ENCODE results near the gene TMIGD2. TPM values are rescaled to one million over a fixed set of nuclear protein-coding genes. Genes with fewer than 3 reads are reported as not detected.
A peak's percentile ranks its signal among the peaks of the same experiment; 100 is the strongest.
"Not testable (repeated sequence)": the region's sequence is repeated elsewhere in the genome, so short reads cannot be mapped to it uniquely, and the experiment has no call there.

Gene TMIGD2
- 21.3 TPM for polyA plus RNA-seq (2013)

- POLR2A ChIA-PET = no interaction called here
- CTCF ChIA-PET = interaction anchor here (1.0 to 1.7 kb wide), 2 partner anchors 20 to 36 kb away, joined by 4 read pairs; no protein-coding TSS in a partner anchor
- H3K27ac ChIP-seq (ENCODE audit: insufficient read depth in 1 of 2, low read depth in 1 of 2, low read length in 2 of 2, poor library complexity in 1 of 2, severe bottlenecking in 2 of 2) = peak within 1 kb of the TSS; percentile 40 to 74
- H3K4me1 ChIP-seq (ENCODE audit: control extremely low read depth in 1 of 4, control insufficient read depth in 4 of 4, insufficient read depth in 4 of 4, low read length in 3 of 4) = peaks cover 4 to 27% (median 23%) of the 10 kb centered on the region in 4 experiments
- 12% methylated on average over 6 of the region's 8 CpGs for WGBS (ENCODE audit: insufficient coverage)
- no peaks in the 10 kb centered on the region for H3K9me3 ChIP-seq (ENCODE audit: control extremely low read depth in 1 of 5, control insufficient read depth in 4 of 5, insufficient read depth in 2 of 5, low read depth in 1 of 5, low read length in 4 of 5)
- H3K36me3 ChIP-seq (ENCODE audit: control insufficient read depth in 4 of 4, insufficient read depth in 4 of 4, low read length in 3 of 4) = no peaks in the 10 kb centered on the region
- peak within 1 kb of the TSS in 6 of 7 experiments; percentile 19 to 73 (median 48) for H3K4me3 ChIP-seq (ENCODE audit: control insufficient read depth in 1 of 7, extremely low read depth in 1 of 7, insufficient read depth in 4 of 7, low read depth in 2 of 7, low read length in 6 of 7)
- peak in 2 of 3 donors; percentile 57 to 67 for DNase-seq
- H3K27me3 ChIP-seq (replicated peaks in 2 of 5; ENCODE audit: control insufficient read depth in 4 of 5, insufficient read depth in 5 of 5, low read length in 4 of 5) = no peaks in the 10 kb centered on the region
Measured at GRCh38 chr19:4302243-4302640, at the start of gene TMIGD2. TMIGD2 (minus strand) TSS chr19:4302389; CDS start chr19:4302385, 4 bp downstream.

GRCh38 chr19:4350726-4351125 lies 48.5 kb upstream of the TMIGD2 start:
- CTCF ChIA-PET = interaction anchor here (1.0 to 1.7 kb wide), 2 partner anchors 14 to 83 kb away, joined by 4 to 8 read pairs; no protein-coding TSS in a partner anchor
- peaks cover 0 to 33% (median 8%) of the 10 kb centered on the region in 4 experiments for H3K36me3 ChIP-seq (ENCODE audit: control insufficient read depth in 4 of 4, insufficient read depth in 4 of 4, low read length in 3 of 4)

GRCh38 chr19:4350111-4350510 lies 47.9 kb upstream of the TMIGD2 start:
- Histone ChIP-seq H3K36me3 (ENCODE audit: control insufficient read depth in 4 of 4, insufficient read depth in 4 of 4, low read length in 3 of 4) (peaks cover 0 to 35% (median 10%) of the 10 kb centered on the region in 4 experiments), H3K9me3 (ENCODE audit: control extremely low read depth in 1 of 5, control insufficient read depth in 4 of 5, insufficient read depth in 2 of 5, low read depth in 1 of 5, low read length in 4 of 5) (no peaks in the 10 kb centered on the region), H3K27ac (ENCODE audit: insufficient read depth in 1 of 2, low read depth in 1 of 2, low read length in 2 of 2, poor library complexity in 1 of 2, severe bottlenecking in 2 of 2) (no peak overlapping the region), H3K27me3 (replicated peaks in 2 of 5; ENCODE audit: control insufficient read depth in 4 of 5, insufficient read depth in 5 of 5, low read length in 4 of 5) (no peaks in the 10 kb centered on the region), H3K4me3 (ENCODE audit: control insufficient read depth in 1 of 7, extremely low read depth in 1 of 7, insufficient read depth in 4 of 7, low read depth in 2 of 7, low read length in 6 of 7) (no peak overlapping the region), H3K4me1 (ENCODE audit: control extremely low read depth in 1 of 4, control insufficient read depth in 4 of 4, insufficient read depth in 4 of 4, low read length in 3 of 4) (peaks cover 0 to 8% (median 5%) of the 10 kb centered on the region in 4 experiments)
- DNase-seq = no peak
- POLR2A ChIA-PET = no interaction called here
- WGBS (ENCODE audit: insufficient coverage) = 96% methylated on average over 8 of the region's 8 CpGs
- CTCF ChIA-PET = interaction anchor here (1.0 to 1.7 kb wide), 2 partner anchors 15 to 83 kb away, joined by 4 to 8 read pairs; no protein-coding TSS in a partner anchor

More at GRCh38 chr19:4350726-4351125, 48.5 kb upstream of the TMIGD2 start:
- POLR2A ChIA-PET = no interaction called here
- DNase-seq = no peak
- Histone ChIP-seq H3K9me3 (ENCODE audit: control extremely low read depth in 1 of 5, control insufficient read depth in 4 of 5, insufficient read depth in 2 of 5, low read depth in 1 of 5, low read length in 4 of 5) (no peaks in the 10 kb centered on the region), H3K27ac (ENCODE audit: insufficient read depth in 1 of 2, low read depth in 1 of 2, low read length in 2 of 2, poor library complexity in 1 of 2, severe bottlenecking in 2 of 2) (no peak overlapping the region), H3K27me3 (replicated peaks in 2 of 5; ENCODE audit: control insufficient read depth in 4 of 5, insufficient read depth in 5 of 5, low read length in 4 of 5) (no peaks in the 10 kb centered on the region), H3K4me1 (ENCODE audit: control extremely low read depth in 1 of 4, control insufficient read depth in 4 of 4, insufficient read depth in 4 of 4, low read length in 3 of 4) (peaks cover 0 to 8% (median 5%) of the 10 kb centered on the region in 4 experiments), H3K4me3 (ENCODE audit: control insufficient read depth in 1 of 7, extremely low read depth in 1 of 7, insufficient read depth in 4 of 7, low read depth in 2 of 7, low read length in 6 of 7) (no peak overlapping the region)
- WGBS (ENCODE audit: insufficient coverage) = 100% methylated on average over 9 of the region's 9 CpGs

GRCh38 chr19:4349225-4349624 lies 47.0 kb upstream of the TMIGD2 start:
- POLR2A ChIA-PET; DNase-seq; H3K27me3 ChIP-seq (replicated peaks in 2 of 5; ENCODE audit: control insufficient read depth in 4 of 5, insufficient read depth in 5 of 5, low read length in 4 of 5); H3K4me3 ChIP-seq (ENCODE audit: control insufficient read depth in 1 of 7, extremely low read depth in 1 of 7, insufficient read depth in 4 of 7, low read depth in 2 of 7, low read length in 6 of 7); H3K27ac ChIP-seq (ENCODE audit: insufficient read depth in 1 of 2, low read depth in 1 of 2, low read length in 2 of 2, poor library complexity in 1 of 2, severe bottlenecking in 2 of 2); H3K9me3 ChIP-seq (ENCODE audit: control extremely low read depth in 1 of 5, control insufficient read depth in 4 of 5, insufficient read depth in 2 of 5, low read depth in 1 of 5, low read length in 4 of 5): not testable (repeated sequence)
- CTCF ChIA-PET = interaction anchor here (1.7 to 4.4 kb wide), 2 partner anchors 82 kb away, joined by 8 to 19 read pairs; no protein-coding TSS in a partner anchor
- H3K36me3 ChIP-seq (ENCODE audit: control insufficient read depth in 4 of 4, insufficient read depth in 4 of 4, low read length in 3 of 4) = peaks cover 0 to 27% (median 7%) of the 10 kb centered on the region in 4 experiments
- H3K4me1 ChIP-seq (ENCODE audit: control extremely low read depth in 1 of 4, control insufficient read depth in 4 of 4, insufficient read depth in 4 of 4, low read length in 3 of 4) = peaks cover 0 to 11% (median 8%) of the 10 kb centered on the region in 4 experiments
- 92% methylated on average over 7 of the region's 16 CpGs for WGBS (ENCODE audit: insufficient coverage)

GRCh38 chr19:4347521-4347920 lies 45.3 kb upstream of the TMIGD2 start:
- peaks cover 0 to 20% (median 16%) of the 10 kb centered on the region in 4 experiments for H3K4me1 ChIP-seq (ENCODE audit: control extremely low read depth in 1 of 4, control insufficient read depth in 4 of 4, insufficient read depth in 4 of 4, low read length in 3 of 4)
- peak in 2 of 3 donors; percentile 68 to 81 for DNase-seq
- WGBS (ENCODE audit: insufficient coverage) = 14% methylated on average over 4 of the region's 6 CpGs
- no peaks in the 10 kb centered on the region for H3K9me3 ChIP-seq (ENCODE audit: control extremely low read depth in 1 of 5, control insufficient read depth in 4 of 5, insufficient read depth in 2 of 5, low read depth in 1 of 5, low read length in 4 of 5)
- ChIA-PET POLR2A (interaction anchor here (1.1 kb wide), 1 partner anchor 80 kb away, joined by 5 read pairs; no protein-coding TSS in a partner anchor), CTCF (interaction anchor here (1.2 to 4.4 kb wide), 3 partner anchors 11 to 80 kb away, joined by 5 to 19 read pairs (median 5); no protein-coding TSS in a partner anchor)
- H3K27me3 ChIP-seq (replicated peaks in 2 of 5; ENCODE audit: control insufficient read depth in 4 of 5, insufficient read depth in 5 of 5, low read length in 4 of 5) = no peaks in the 10 kb centered on the region
- H3K36me3 ChIP-seq (ENCODE audit: control insufficient read depth in 4 of 4, insufficient read depth in 4 of 4, low read length in 3 of 4) = peaks cover 0 to 21% (median 5%) of the 10 kb centered on the region in 4 experiments
- H3K4me3 ChIP-seq (ENCODE audit: control insufficient read depth in 1 of 7, extremely low read depth in 1 of 7, insufficient read depth in 4 of 7, low read depth in 2 of 7, low read length in 6 of 7) = peak overlapping the region in 1 of 7 experiments; percentile 52
- H3K27ac ChIP-seq (ENCODE audit: insufficient read depth in 1 of 2, low read depth in 1 of 2, low read length in 2 of 2, poor library complexity in 1 of 2, severe bottlenecking in 2 of 2) = no peak overlapping the region

GRCh38 chr19:4346020-4346383 lies 43.8 kb upstream of the TMIGD2 start:
- ChIA-PET CTCF (interaction anchor here (4.4 kb wide), 1 partner anchor 78 kb away, joined by 19 read pairs; no protein-coding TSS in a partner anchor), POLR2A (interaction anchor here (1.1 kb wide), 1 partner anchor 8 kb away, joined by 4 read pairs; no protein-coding TSS in a partner anchor)
- H3K4me3 ChIP-seq (ENCODE audit: control insufficient read depth in 1 of 7, extremely low read depth in 1 of 7, insufficient read depth in 4 of 7, low read depth in 2 of 7, low read length in 6 of 7) = no peak overlapping the region
- WGBS (ENCODE audit: insufficient coverage) = 91% methylated on average over 6 of the region's 6 CpGs
- H3K9me3 ChIP-seq (ENCODE audit: control extremely low read depth in 1 of 5, control insufficient read depth in 4 of 5, insufficient read depth in 2 of 5, low read depth in 1 of 5, low read length in 4 of 5) = no peaks in the 10 kb centered on the region
- H3K27ac ChIP-seq (ENCODE audit: insufficient read depth in 1 of 2, low read depth in 1 of 2, low read length in 2 of 2, poor library complexity in 1 of 2, severe bottlenecking in 2 of 2) = no peak overlapping the region
- DNase-seq = no peak
- peaks cover 0 to 25% (median 22%) of the 10 kb centered on the region in 4 experiments for H3K4me1 ChIP-seq (ENCODE audit: control extremely low read depth in 1 of 4, control insufficient read depth in 4 of 4, insufficient read depth in 4 of 4, low read length in 3 of 4)
- peaks cover 0 to 21% (median 5%) of the 10 kb centered on the region in 4 experiments for H3K36me3 ChIP-seq (ENCODE audit: control insufficient read depth in 4 of 4, insufficient read depth in 4 of 4, low read length in 3 of 4)
- no peaks in the 10 kb centered on the region for H3K27me3 ChIP-seq (replicated peaks in 2 of 5; ENCODE audit: control insufficient read depth in 4 of 5, insufficient read depth in 5 of 5, low read length in 4 of 5)
